ENCODE data around the gene HK1. TPM values are rescaled to one million over a fixed set of nuclear protein-coding genes. Genes with fewer than 3 reads are reported as not detected.
"Not testable (repeated sequence)": the region's sequence is repeated elsewhere in the genome, so short reads cannot be mapped to it uniquely, and the experiment has no call there.

HK1 gene
- total RNA-seq, 2 donors from 2014 or later: 15.8 to 17.1 TPM

DNA sequence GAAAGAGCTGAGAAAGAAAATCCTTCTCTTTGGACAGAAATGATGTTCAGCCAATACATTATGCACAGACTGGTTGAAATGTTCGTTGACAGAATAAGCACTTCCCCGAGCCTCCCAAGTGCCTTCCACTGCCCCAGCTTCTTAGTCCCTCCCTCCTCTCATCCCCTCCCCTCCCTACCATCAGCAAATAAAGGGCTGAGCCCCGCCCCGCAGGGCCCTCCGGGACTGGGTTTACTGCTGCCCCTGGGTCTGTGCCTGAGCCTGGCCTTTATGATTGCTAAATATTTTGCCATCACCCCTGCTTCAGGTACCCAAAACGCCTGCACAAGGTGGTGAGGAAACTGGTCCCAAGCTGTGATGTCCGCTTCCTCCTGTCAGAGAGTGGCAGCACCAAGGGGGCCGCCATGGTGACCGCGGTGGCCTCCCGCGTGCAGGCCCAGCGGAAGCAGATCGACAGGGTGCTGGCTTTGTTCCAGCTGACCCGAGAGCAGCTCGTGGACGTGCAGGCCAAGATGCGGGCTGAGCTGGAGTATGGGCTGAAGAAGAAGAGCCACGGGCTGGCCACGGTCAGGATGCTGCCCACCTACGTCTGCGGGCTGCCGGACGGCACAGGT, 30.1 kb upstream of the HK1 start:
- Histone ChIP-seq H3K9me3 (no peaks in the 10 kb centered on the region), H3K4me3 (no peak overlapping the region), H3K4me1 (no peaks in the 10 kb centered on the region), H3K36me3 (replicated peaks in 1 of 2; ENCODE audit: insufficient read depth in 1 of 2, low read depth in 2 of 2) (no peaks in the 10 kb centered on the region), H3K27me3 (no peaks in the 10 kb centered on the region), H3K27ac (no peak overlapping the region)
- intact Hi-C loops (cut with DNase I): no loop called here
- TF ChIP-seq POLR2A (IDR thresholded peaks at IDR 0.05): no peak
- TF ChIP-seq, protein P1, sequence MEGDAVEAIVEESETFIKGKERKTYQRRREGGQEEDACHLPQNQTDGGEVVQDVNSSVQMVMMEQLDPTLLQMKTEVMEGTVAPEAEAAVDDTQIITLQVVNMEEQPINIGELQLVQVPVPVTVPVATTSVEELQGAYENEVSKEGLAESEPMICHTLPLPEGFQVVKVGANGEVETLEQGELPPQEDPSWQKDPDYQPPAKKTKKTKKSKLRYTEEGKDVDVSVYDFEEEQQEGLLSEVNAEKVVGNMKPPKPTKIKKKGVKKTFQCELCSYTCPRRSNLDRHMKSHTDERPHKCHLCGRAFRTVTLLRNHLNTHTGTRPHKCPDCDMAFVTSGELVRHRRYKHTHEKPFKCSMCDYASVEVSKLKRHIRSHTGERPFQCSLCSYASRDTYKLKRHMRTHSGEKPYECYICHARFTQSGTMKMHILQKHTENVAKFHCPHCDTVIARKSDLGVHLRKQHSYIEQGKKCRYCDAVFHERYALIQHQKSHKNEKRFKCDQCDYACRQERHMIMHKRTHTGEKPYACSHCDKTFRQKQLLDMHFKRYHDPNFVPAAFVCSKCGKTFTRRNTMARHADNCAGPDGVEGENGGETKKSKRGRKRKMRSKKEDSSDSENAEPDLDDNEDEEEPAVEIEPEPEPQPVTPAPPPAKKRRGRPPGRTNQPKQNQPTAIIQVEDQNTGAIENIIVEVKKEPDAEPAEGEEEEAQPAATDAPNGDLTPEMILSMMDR (IDR thresholded peaks at IDR 0.05): no peak
- ATAC-seq (no peak), DNase-seq (no peak)
- 77 to 78% methylated on average over 3 to 16 of the region's 24 CpGs for WGBS, 2 donors

DNA sequence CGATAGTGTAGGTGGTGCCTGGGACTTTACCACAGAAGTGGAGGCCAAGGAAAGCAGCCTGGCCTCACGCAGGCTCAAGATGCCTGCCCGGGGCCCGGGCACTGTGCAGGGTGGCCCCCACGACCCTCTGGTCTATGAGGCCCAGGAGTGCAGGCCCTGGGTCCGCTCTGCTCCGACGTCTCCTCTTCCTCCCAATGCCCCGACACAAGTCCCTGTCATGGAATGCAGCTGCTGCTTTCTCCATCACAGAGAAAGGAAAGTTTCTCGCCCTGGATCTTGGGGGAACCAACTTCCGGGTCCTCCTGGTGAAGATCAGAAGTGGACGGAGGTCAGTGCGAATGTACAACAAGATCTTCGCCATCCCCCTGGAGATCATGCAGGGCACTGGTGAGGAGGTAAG, 28.3 kb upstream of the HK1 start:
- Histone ChIP-seq H3K4me1 (no peaks in the 10 kb centered on the region), H3K27me3 (no peaks in the 10 kb centered on the region), H3K9me3 (no peaks in the 10 kb centered on the region), H3K27ac (no peak overlapping the region), H3K36me3 (replicated peaks in 1 of 2; ENCODE audit: insufficient read depth in 1 of 2, low read depth in 2 of 2) (no peaks in the 10 kb centered on the region), H3K4me3 (no peak overlapping the region)
- no peak for DNase-seq
- intact Hi-C loops (cut with DNase I): no loop called here
- no peak for TF ChIP-seq POLR2A (IDR thresholded peaks at IDR 0.05)
- TF ChIP-seq, protein P1 (IDR thresholded peaks at IDR 0.05): no peak
- ATAC-seq: no peak
- 78 to 86% methylated on average over 8 to 14 of the region's 14 CpGs for WGBS, 2 donors

DNA sequence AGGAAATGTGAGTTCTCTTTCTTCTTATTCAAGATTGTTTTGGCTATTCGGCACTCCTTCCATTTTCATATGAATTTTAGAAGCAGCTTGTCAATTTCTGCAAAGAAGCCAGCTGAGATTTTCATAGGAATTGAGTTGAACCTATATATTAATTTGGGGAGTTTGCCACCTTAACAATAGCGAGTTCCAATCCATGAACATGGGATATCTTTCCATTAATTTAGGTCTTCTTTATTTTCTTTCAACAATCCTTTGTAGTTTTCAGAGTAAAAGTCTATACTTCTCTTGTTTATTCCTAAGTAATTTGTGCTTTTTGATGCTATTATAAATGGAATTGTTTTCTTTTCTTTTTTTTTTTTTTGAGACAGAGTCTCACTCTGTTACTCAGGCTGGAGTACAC, 26.9 kb upstream of the HK1 start:
- DNase-seq; intact Hi-C loops (cut with DNase I); H3K4me3 ChIP-seq; H3K4me1 ChIP-seq; H3K27me3 ChIP-seq; ATAC-seq; H3K27ac ChIP-seq; H3K9me3 ChIP-seq; H3K36me3 ChIP-seq (replicated peaks in 1 of 2; ENCODE audit: insufficient read depth in 1 of 2, low read depth in 2 of 2): not testable (repeated sequence)
- 82 to 90% methylated on average over 2 of the region's 2 CpGs for WGBS, 2 donors

DNA sequence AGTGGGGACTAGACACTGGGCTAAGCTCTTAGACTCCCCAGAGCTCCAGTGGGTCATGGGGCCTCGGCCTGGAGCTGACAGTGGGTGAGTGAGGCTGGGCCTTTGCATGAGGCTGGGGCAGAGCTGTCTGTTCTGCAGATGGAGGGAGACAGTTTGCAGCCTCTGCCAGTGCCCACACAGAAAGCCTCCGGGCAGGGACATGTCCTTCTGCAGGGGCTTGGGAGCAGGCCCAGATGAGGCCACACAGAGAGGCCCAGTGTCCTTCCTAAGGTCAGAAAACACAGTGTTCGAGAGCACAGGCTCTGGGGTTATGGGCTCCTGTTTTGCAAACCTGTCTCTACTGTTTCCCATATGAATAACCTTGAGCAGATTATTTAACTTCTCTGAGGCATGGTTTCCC, 25.1 kb upstream of the HK1 start:
- H3K4me1 ChIP-seq: peaks cover 8% of the 10 kb centered on the region
- H3K27me3 ChIP-seq: no peaks in the 10 kb centered on the region
- TF ChIP-seq, protein P1 (IDR thresholded peaks at IDR 0.05): no peak
- TF ChIP-seq POLR2A (IDR thresholded peaks at IDR 0.05): no peak
- no peak overlapping the region for H3K4me3 ChIP-seq
- ATAC-seq (no peak), DNase-seq (no peak)
- H3K27ac ChIP-seq: no peak overlapping the region
- no peaks in the 10 kb centered on the region for H3K36me3 ChIP-seq (replicated peaks in 1 of 2; ENCODE audit: insufficient read depth in 1 of 2, low read depth in 2 of 2)
- H3K9me3 ChIP-seq: no peaks in the 10 kb centered on the region
- intact Hi-C loops (cut with DNase I): no loop called here
- WGBS, 2 donors: 49 to 85% methylated on average over 3 of the region's 3 CpGs

DNA sequence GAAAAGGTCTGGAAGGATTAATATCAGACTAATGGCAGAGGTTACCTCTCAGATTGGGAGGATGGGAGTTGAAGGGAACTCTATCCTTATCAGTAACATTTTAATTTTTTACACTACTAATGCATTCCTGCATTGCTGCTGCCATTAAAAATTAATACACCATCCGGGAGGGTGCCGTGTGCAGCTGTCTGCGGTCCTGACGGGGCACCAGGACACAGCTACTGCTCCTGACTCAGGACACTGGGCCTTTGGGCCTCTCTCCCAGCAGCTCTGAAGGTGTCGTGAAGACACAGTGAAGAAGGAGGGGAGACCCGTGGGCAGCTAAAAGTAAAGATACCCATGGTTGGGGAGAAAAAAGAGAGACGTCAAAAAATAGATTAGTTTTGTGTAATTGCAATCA, 23.4 kb upstream of the HK1 start:
- H3K4me1 ChIP-seq: peaks cover 8% of the 10 kb centered on the region
- no peak for TF ChIP-seq POLR2A (IDR thresholded peaks at IDR 0.05)
- TF ChIP-seq, protein P1 (IDR thresholded peaks at IDR 0.05): no peak
- 59 to 76% methylated on average over 7 of the region's 7 CpGs for WGBS, 2 donors
- H3K4me3 ChIP-seq: no peak overlapping the region
- no peaks in the 10 kb centered on the region for H3K27me3 ChIP-seq
- no peak overlapping the region for H3K27ac ChIP-seq
- H3K36me3 ChIP-seq (replicated peaks in 1 of 2; ENCODE audit: insufficient read depth in 1 of 2, low read depth in 2 of 2): no peaks in the 10 kb centered on the region
- ATAC-seq (no peak), DNase-seq (no peak)
- no peaks in the 10 kb centered on the region for H3K9me3 ChIP-seq
- intact Hi-C loops (cut with DNase I): no loop called here
